OCI-LY3 (cell line): Measurements from ENCODE around the gene RACGAP1.

Source experiments
- H2AFZ ChIP-seq: fragments of 200-600, 300-600 bp; shearing (Covaris generic); 2 replicates; pipeline ENCODE4 v1.6.0; 2014; ENCODE audit warnings: antibody characterized with exemption, low read depth, low read length
- H3K27ac ChIP-seq: fragments of 200-600, 300-600 bp; sonication (generic); 2 replicates; pipeline ENCODE4 v1.5.1; 2014; ENCODE audit warnings: mild to moderate bottlenecking, low read length, moderate library complexity, mixed read lengths
- H3K27me3 ChIP-seq: fragments of 200-600, 300-600 bp; sonication (generic); 2 replicates; pipeline ENCODE4 v1.6.1; 2014; ENCODE audit warnings: low read depth, low read length, mixed read lengths
- H3K36me3 ChIP-seq: fragments of 200-600, 300-600 bp; sonication (generic); replicated peaks from 2 replicates; pipeline ENCODE3; 2014; ENCODE audit warnings: low read depth, low read length, mixed read lengths
- H3K4me1 ChIP-seq: fragments of 300-600, 200-600 bp; sonication (generic); 2 replicates; pipeline ENCODE4 v1.6.1; 2014; ENCODE audit warnings: low read length, mixed read lengths
- H3K4me2 ChIP-seq: fragments of 200-600, 300-600 bp; sonication (generic); 2 replicates; pipeline ENCODE4 v1.6.1; 2014; ENCODE audit warnings: low read length, mixed read lengths
- H3K4me3 ChIP-seq: fragments of 300-600, 200-600 bp; sonication (generic); 2 replicates; pipeline ENCODE4 v1.5.1; 2014; ENCODE audit warnings: antibody characterized with exemption, mild to moderate bottlenecking, low read length, moderate library complexity
- H3K79me2 ChIP-seq: fragments of 300-600, 200-600 bp; shearing (Covaris generic); 2 replicates; pipeline ENCODE4 v1.6.1; 2014; ENCODE audit warnings: mild to moderate bottlenecking, low read length, mixed read lengths
- H3K9ac ChIP-seq: fragments of 300-600, 200-600 bp; shearing (Covaris generic); 2 replicates; pipeline ENCODE4 v1.6.0; 2014; ENCODE audit warnings: mild to moderate bottlenecking, low read length, moderate library complexity
- H3K9me3 ChIP-seq: fragments of 200-600, 300-600 bp; shearing (Covaris generic); 2 replicates; pipeline ENCODE4 v1.6.1; 2014; ENCODE audit warnings: low read length, mixed read lengths; ENCODE audit not compliant: insufficient read depth
- H4K20me1 ChIP-seq: fragments of 200-600, 300-600 bp; sonication (generic); 2 replicates; pipeline ENCODE4 v1.6.1; 2016; ENCODE audit warnings: low read length, mixed read lengths; ENCODE audit not compliant: insufficient read depth
- CTCF ChIP-seq: fragments of 200-600, 300-600 bp; sonication (generic); IDR thresholded peaks from 2 replicates; pipeline ENCODE4 v1.5.1; 2014; ENCODE audit warnings: antibody characterized with exemption, low read length, low read depth
- EZH2phosphoT487 ChIP-seq: fragments of 200-600 bp; shearing (Covaris generic); IDR thresholded peaks from 2 replicates; pipeline ENCODE4 v1.6.1; 2018; ENCODE audit warnings: antibody characterized with exemption, mixed run types, low read depth

Gene RACGAP1

DNA sequence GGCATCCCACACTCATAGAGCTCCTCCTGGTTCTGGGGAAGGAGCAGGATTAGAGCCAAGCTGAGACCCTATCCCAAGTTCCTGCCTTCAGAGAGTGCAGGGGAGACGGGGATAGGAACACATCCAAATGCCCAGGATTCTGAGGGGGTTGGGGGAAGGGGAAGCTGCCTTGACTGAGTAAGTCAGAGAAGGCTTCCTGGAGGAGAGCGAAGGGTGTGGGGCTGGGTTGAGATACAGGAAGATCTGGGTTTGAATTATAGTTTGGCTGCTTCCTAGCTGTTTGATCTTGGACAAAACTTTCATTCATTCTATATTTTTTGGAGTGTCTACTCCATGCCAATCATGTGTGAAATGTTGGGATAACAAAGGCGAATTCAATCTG is 82.8 kb downstream of the RACGAP1 start:
- Histone ChIP-seq H3K9ac (no peak overlapping the region), H3K79me2 (no peaks in the 10 kb centered on the region), H4K20me1 (no peaks in the 10 kb centered on the region), H3K36me3 (no peaks in the 10 kb centered on the region), H3K4me2 (no peak overlapping the region), H3K9me3 (no peaks in the 10 kb centered on the region), H3K27me3 (no peaks in the 10 kb centered on the region), H3K4me1 (0 out of 2 replicates have a peak, but pooled peaks cover 3% of the 10 kb centered on the region), H3K27ac (no peak overlapping the region), H3K4me3 (no peak overlapping the region), H2AFZ (no peak overlapping the region)
- TF ChIP-seq CTCF (no peak), EZH2phosphoT487 (no peak)

- TF ChIP-seq EZH2phosphoT487: no peak
- Histone ChIP-seq H3K36me3 (no peaks in the 10 kb centered on the region), H3K4me2 (no peak overlapping the region), H3K4me1 (0 out of 2 replicates have a peak, but pooled peaks cover 3% of the 10 kb centered on the region), H4K20me1 (no peaks in the 10 kb centered on the region), H3K27ac (no peak overlapping the region), H3K9me3 (no peaks in the 10 kb centered on the region), H3K79me2 (no peaks in the 10 kb centered on the region), H3K9ac (no peak overlapping the region), H3K4me3 (no peak overlapping the region), H3K27me3 (no peaks in the 10 kb centered on the region), H2AFZ (no peak overlapping the region)
These were observed 83.5 kb downstream of the RACGAP1 start for GRCh38 chr12:49941556-49942511.

- Histone ChIP-seq H3K36me3 (no peaks in the 10 kb centered on the region), H3K79me2 (no peaks in the 10 kb centered on the region), H3K4me1 (no peaks in the 10 kb centered on the region), H3K4me2 (no peak overlapping the region), H3K9ac (no peak overlapping the region), H2AFZ (no peak overlapping the region), H3K27ac (no peak overlapping the region), H3K4me3 (no peak overlapping the region), H3K9me3 (no peaks in the 10 kb centered on the region), H3K27me3 (peaks cover 7% of the 10 kb centered on the region), H4K20me1 (no peaks in the 10 kb centered on the region)
- TF ChIP-seq EZH2phosphoT487: no peak
- TF ChIP-seq CTCF: no peak
These were observed 85.6 kb downstream of the RACGAP1 start for GRCh38 chr12:49939707-49940106.

GRCh38 chr12:49939307-49939706 is 86.0 kb downstream of the RACGAP1 start:
- Histone ChIP-seq H3K4me3 (no peak overlapping the region), H3K9me3 (no peaks in the 10 kb centered on the region), H3K4me2 (no peak overlapping the region), H3K27ac (no peak overlapping the region), H3K9ac (no peak overlapping the region), H4K20me1 (no peaks in the 10 kb centered on the region), H3K79me2 (no peaks in the 10 kb centered on the region), H3K4me1 (no peaks in the 10 kb centered on the region), H2AFZ (no peak overlapping the region), H3K27me3 (peaks cover 7% of the 10 kb centered on the region), H3K36me3 (no peaks in the 10 kb centered on the region)
- TF ChIP-seq EZH2phosphoT487 (no peak), CTCF (no peak)
